Thoracic aorta (tissue), 2 donors: ENCODE measurements around the gene SLCO3A1. TPM values are rescaled to one million over a fixed set of nuclear protein-coding genes. Genes with fewer than 3 reads are reported as not detected.
"Not testable (repeated sequence)": the region's sequence is repeated elsewhere in the genome, so short reads cannot be mapped to it uniquely, and the experiment has no call there.

ENCODE experiments used
- ATAC-seq: fragments of 150-250 bp; one replicate; pipeline ENCODE4 v1.8.0; 2017; ENCODE audit warnings: low read depth; ENCODE audit not compliant: insufficient number of reproducible peaks, low FRiP score
- DNase-seq: peaks from one replicate; pipeline ENCODE4 v3.0.0-alpha.2; 2020; ENCODE audit warnings: low spot score
- H3K27ac ChIP-seq, 2 donors: fragments of 200-600 bp; sonication (generic); 1 replicate in 1 of 2; 2 replicates in 1 of 2; pipeline ENCODE4 v1.5.1; 2016; ENCODE audit warnings: mild to moderate bottlenecking in 2 of 2, moderate library complexity in 2 of 2
- H3K27me3 ChIP-seq: fragments of 200-600 bp; sonication (generic); replicated peaks from 2 replicates; pipeline ENCODE4 v1.6.0; 2016; ENCODE audit warnings: mild to moderate bottlenecking; ENCODE audit not compliant: insufficient read depth
- H3K36me3 ChIP-seq: fragments of 200-600 bp; sonication (generic); one replicate; pipeline ENCODE4 v1.5.1; 2016
- H3K4me1 ChIP-seq, 2 donors: fragments of 200-600 bp; sonication (generic); 1 replicate in 1 of 2; 2 replicates in 1 of 2; pipeline versions ENCODE4 v1.5.1 to v1.6.0; 2016; ENCODE audit warnings: low read depth in 2 of 2, mild to moderate bottlenecking in 1 of 2; ENCODE audit not compliant: control insufficient read depth in 1 of 2
- H3K4me3 ChIP-seq: fragments of 200-600 bp; sonication (generic); 2 replicates; pipeline ENCODE4 v1.5.1; 2016; ENCODE audit warnings: mild to moderate bottlenecking
- H3K9me3 ChIP-seq: fragments of 200-600 bp; sonication (generic); 2 replicates; pipeline ENCODE4 v1.5.1; 2016
- CTCF ChIP-seq: fragments of 200-600 bp; sonication (generic); IDR thresholded peaks from one replicate; pipeline ENCODE4 v1.5.1; 2019; ENCODE audit warnings: antibody characterized with exemption
- total RNA-seq, 2 donors: library from RNA; depleted of rRNA; stranded (reverse); fragments of >200 nt; gene quantifications; one replicate each; pipeline versions ENCODE4 v1.1.0 to v1.2.3, GENCODE V29; 2016

Gene SLCO3A1
- total RNA-seq, 2 donors from 2014 or later, result 16.5 to 39.1 TPM

DNA sequence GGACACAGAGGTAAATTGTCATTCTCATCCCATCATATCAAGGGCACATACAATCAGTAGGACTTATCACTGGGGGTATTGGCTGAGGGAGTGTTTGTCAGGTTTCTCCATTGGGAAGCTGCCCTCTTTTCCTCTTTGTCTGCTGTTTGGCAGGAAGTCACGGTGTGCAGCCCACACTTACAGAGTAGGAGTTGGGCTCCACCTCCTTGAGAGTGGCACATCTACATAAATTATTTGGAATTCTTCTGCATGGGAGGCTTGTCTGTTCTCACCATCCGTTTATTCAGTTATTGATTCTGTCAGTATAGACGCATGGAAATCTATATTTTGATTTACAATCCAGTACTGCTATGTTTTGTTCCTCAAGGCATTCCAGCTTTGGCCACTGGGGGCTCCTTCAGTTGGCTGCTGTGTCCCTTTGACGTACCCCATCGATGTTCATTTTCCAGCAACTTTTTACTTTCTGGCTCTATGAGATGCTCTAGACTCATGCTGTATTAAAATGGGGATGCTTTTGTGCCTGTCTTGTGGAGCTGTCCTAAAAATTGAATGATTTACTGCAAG, 200.3 kb downstream of the SLCO3A1 start:
- ATAC-seq (no peak), DNase-seq (no peak)
- no peak overlapping the region for H3K27ac ChIP-seq

GRCh38 chr15:92056875-92057274, 203.4 kb downstream of the SLCO3A1 start:
- Histone ChIP-seq H3K27ac (no peak overlapping the region), H3K36me3 (no peaks in the 10 kb centered on the region), H3K9me3 (no peaks in the 10 kb centered on the region), H3K4me1 (peaks cover under 1 to 16% of the 10 kb centered on the region in 2 donors), H3K4me3 (no peak overlapping the region), H3K27me3 (no peaks in the 10 kb centered on the region)
- DNase-seq (no peak), ATAC-seq (no peak)
- no peak for TF ChIP-seq CTCF

More for the DNA sequence above, 200.3 kb downstream of the SLCO3A1 start:
- Histone ChIP-seq H3K36me3 (no peaks in the 10 kb centered on the region), H3K4me1 (peaks cover 0 to 28% of the 10 kb centered on the region in 2 donors), H3K4me3 (no peak overlapping the region), H3K27me3 (no peaks in the 10 kb centered on the region), H3K9me3 (no peaks in the 10 kb centered on the region)
- TF ChIP-seq CTCF, result peak; percentile 25

DNA sequence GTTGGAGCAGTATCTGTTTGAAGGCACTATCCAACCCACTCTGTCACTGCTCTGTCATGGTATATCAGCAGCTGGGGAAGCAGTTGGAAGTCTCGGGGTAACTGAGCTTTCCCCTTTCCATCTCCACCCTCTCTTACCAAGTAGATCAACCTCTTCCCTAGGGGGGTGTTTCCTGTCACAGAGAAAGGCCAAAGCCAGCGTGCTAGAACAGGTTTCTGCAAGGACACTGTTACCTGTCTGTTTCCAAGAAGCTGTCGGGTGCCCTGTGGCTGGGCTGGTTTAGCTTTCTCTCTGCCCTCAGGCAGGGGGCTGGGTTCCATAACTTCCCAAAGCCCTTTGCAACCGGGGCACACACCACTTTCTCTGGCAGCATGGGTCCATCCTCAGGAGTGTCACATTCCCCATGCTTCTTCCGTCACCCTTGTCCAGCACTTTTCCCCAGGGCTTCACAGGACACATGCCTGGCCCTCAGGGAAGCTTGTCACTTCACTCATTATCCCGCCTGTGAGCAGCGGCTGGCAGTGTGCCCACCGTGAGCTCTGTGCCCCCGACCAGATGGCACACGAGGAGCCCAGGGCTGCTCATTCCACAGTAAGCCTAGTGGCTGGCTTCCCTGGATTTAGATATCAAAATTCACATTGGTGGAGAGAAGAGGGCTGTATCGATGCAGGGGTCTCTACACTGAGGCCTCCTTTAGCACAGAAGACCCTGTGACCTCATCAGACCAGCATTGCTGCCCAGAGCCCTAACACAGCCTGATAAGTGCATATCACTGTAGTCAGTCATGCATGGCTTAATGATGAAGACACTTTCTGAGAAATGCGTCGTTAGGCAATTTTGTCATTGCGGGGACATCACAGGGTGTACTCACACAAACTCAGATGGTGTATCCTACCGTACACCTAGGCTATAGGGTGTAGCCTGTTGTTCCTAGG, 205.8 kb downstream of the SLCO3A1 start:
- no peak for ATAC-seq
- Histone ChIP-seq H3K4me1 (peaks cover 11 to 33% of the 10 kb centered on the region in 2 donors), H3K36me3 (no peaks in the 10 kb centered on the region), H3K4me3 (no peak overlapping the region), H3K9me3 (no peaks in the 10 kb centered on the region), H3K27me3 (no peaks in the 10 kb centered on the region), H3K27ac (no peak overlapping the region)
- no peak for DNase-seq
- TF ChIP-seq CTCF, result no peak

- H3K36me3 ChIP-seq, H3K9me3 ChIP-seq, H3K4me3 ChIP-seq, H3K27ac ChIP-seq, H3K27me3 ChIP-seq, DNase-seq, ATAC-seq: not testable (repeated sequence)
- H3K4me1 ChIP-seq, result peaks cover 11 to 33% of the 10 kb centered on the region in 2 donors
These were observed 206.4 kb downstream of the SLCO3A1 start for GRCh38 chr15:92059971-92060311.

GRCh38 chr15:92061511-92062195, 208.1 kb downstream of the SLCO3A1 start:
- H3K27me3 ChIP-seq, result no peaks in the 10 kb centered on the region
- H3K36me3 ChIP-seq, result no peaks in the 10 kb centered on the region
- no peak for TF ChIP-seq CTCF
- peak overlapping the region; percentile 49 to 75 for H3K27ac ChIP-seq
- no peak overlapping the region for H3K4me3 ChIP-seq
- no peaks in the 10 kb centered on the region for H3K9me3 ChIP-seq
- DNase-seq (no peak), ATAC-seq (no peak)
- H3K4me1 ChIP-seq, result peaks cover 11 to 31% of the 10 kb centered on the region in 2 donors
